GM18519 (cell line): Measurements from ENCODE around the gene NOL12.

ENCODE experiments used
- ATAC-seq: cut with Tn5 transposase; IDR thresholded peaks from one replicate; pipeline ENCODE4 v1.9.1; 2021; ENCODE audit warnings: mild to moderate bottlenecking, moderate library complexity; ENCODE audit not compliant: unreplicated experiment, low FRiP score

The NOL12 gene

GRCh38 chr22:37659066-37659896, 26.9 kb upstream of the NOL12 start:
- ATAC-seq: peak; percentile 12

- no peak for ATAC-seq
Measured at GRCh38 chr22:37659897-37660708, 26.0 kb upstream of the NOL12 start.

GRCh38 chr22:37660709-37661045, 25.5 kb upstream of the NOL12 start:
- no peak for ATAC-seq

GRCh38 chr22:37661160-37661924, 24.8 kb upstream of the NOL12 start:
- no peak for ATAC-seq

- ATAC-seq: no peak
Measured at GRCh38 chr22:37662039-37662438, 24.1 kb upstream of the NOL12 start.

GRCh38 chr22:37663521-37664140, 22.5 kb upstream of the NOL12 start:
- no peak for ATAC-seq

GRCh38 chr22:37664249-37665101, 21.7 kb upstream of the NOL12 start:
- no peak for ATAC-seq

- no peak for ATAC-seq
Measured at GRCh38 chr22:37665487-37665886, 20.7 kb upstream of the NOL12 start.

- ATAC-seq: no peak
Measured at GRCh38 chr22:37669586-37669985, 16.6 kb upstream of the NOL12 start.

GRCh38 chr22:37672206-37672919, 13.8 kb upstream of the NOL12 start:
- no peak for ATAC-seq

- no peak for ATAC-seq
Measured at GRCh38 chr22:37672920-37673455, 13.2 kb upstream of the NOL12 start.

GRCh38 chr22:37674248-37674647, 11.9 kb upstream of the NOL12 start:
- ATAC-seq: no peak

GRCh38 chr22:37674951-37675929, 10.9 kb upstream of the NOL12 start, which contains the start of gene LGALS1:
Gene LGALS1 (plus strand): TSS chr22:37675636. CDS start chr22:37675703, 67 bp downstream.
- ATAC-seq: no peak

- ATAC-seq: no peak
Measured at GRCh38 chr22:37675930-37676735, 10.0 kb upstream of the NOL12 start.

GRCh38 chr22:37676736-37677492, 9.2 kb upstream of the NOL12 start:
- ATAC-seq: no peak

GRCh38 chr22:37677493-37677974, 8.6 kb upstream of the NOL12 start:
- no peak for ATAC-seq
